T-helper 17 cell (primary cell): ENCODE results near the gene SHC2. TPM values are rescaled to one million over a fixed set of nuclear protein-coding genes. Genes with fewer than 3 reads are reported as not detected.
"Not testable (repeated sequence)": the region's sequence is repeated elsewhere in the genome, so short reads cannot be mapped to it uniquely, and the experiment has no call there.

Experiments used
- ATAC-seq: fragments of 150-1000 bp; cut with Tn5 transposase; 2 replicates; pipeline ENCODE4 v1.10.0; 2021; ENCODE audit warnings: mild to moderate bottlenecking, moderate library complexity
- DNase-seq, 3 donors: peaks; one replicate each; pipeline versions ENCODE4 v3.0.0 to v3.0.0-alpha.2; 2020 to 2021
- H3K9me3 ChIP-seq: one replicate; pipeline ENCODE4 v1.7.0; 2013; ENCODE audit warnings: low read length, mild to moderate bottlenecking; ENCODE audit not compliant: control insufficient read depth, poor library complexity, severe bottlenecking
- H3K27ac Mint-ChIP-seq: one replicate; pipeline ENCODE4 v1.8.0; 2022; ENCODE audit warnings: mild to moderate bottlenecking, moderate library complexity, mixed read lengths
- H3K27me3 Mint-ChIP-seq: one replicate; pipeline ENCODE4 v1.8.0; 2022; ENCODE audit warnings: mixed read lengths
- H3K36me3 Mint-ChIP-seq: one replicate; pipeline ENCODE4 v1.8.0; 2022; ENCODE audit warnings: low read depth, mixed read lengths
- H3K4me1 Mint-ChIP-seq: one replicate; pipeline ENCODE4 v1.8.0; 2022; ENCODE audit warnings: mild to moderate bottlenecking, mixed read lengths
- H3K4me3 Mint-ChIP-seq: one replicate; pipeline ENCODE4 v1.8.0; 2022; ENCODE audit warnings: mild to moderate bottlenecking, moderate library complexity, mixed read lengths
- total RNA-seq, 4 donors: library from RNA in 2 of 4; stranded (reverse) in 2 of 4; gene quantifications; one replicate each; pipeline ENCODE4 v1.2.3 and lab custom pipeline; 2022 to 2026

Gene SHC2
- total RNA-seq, 2 donors from 2014 or later = not detected

GRCh38 chr19:456547-457110, 4.2 kb downstream of the SHC2 start:
- Mint-ChIP-seq H3K4me1 (peaks cover 1% of the 10 kb centered on the region), H3K27ac (no peak overlapping the region), H3K36me3 (no peaks in the 10 kb centered on the region), H3K27me3 (peaks cover 6% of the 10 kb centered on the region), H3K4me3 (no peak overlapping the region)
- no peak for ATAC-seq
- no peak for DNase-seq
- no peaks in the 10 kb centered on the region for H3K9me3 ChIP-seq

DNA sequence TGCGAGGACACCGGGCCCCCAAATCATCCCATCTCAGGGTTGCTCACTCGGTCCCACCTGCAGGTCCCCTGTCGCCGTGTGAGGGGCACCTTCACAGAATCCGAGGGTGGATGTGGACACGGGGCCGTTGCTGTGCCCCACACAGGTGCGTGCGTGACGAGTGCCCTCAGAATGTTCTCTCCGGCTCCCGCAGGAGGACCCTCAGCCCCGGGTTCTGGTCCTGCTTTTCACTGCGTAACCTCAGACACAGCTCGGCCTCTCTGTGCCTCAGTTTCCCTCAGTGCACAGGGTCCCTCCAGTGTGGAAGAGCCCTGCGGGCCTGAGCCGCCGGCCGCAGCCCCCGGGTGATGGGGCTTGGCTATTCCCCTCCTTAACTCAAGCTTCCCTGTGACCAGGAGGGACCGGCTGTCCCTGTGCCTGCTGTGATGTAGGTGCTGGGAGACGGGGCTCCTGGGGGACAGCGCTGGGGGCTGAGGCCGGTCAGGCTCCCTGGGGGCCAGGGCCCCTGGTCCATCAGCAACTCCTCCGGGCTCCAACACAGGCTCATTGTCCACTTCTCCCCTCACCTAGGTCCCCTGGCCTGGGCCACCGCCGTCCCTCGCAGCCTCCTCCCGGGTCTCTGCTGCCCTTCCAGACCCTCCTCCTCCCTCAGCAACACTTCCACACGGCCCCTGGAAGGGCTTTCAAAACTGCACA, 4.8 kb downstream of the SHC2 start:
- no peak for DNase-seq
- Mint-ChIP-seq H3K36me3 (no peaks in the 10 kb centered on the region), H3K4me1 (no peaks in the 10 kb centered on the region), H3K27me3 (peaks cover 6% of the 10 kb centered on the region), H3K27ac (no peak overlapping the region), H3K4me3 (no peak overlapping the region)
- no peaks in the 10 kb centered on the region for H3K9me3 ChIP-seq
- ATAC-seq = no peak

DNA sequence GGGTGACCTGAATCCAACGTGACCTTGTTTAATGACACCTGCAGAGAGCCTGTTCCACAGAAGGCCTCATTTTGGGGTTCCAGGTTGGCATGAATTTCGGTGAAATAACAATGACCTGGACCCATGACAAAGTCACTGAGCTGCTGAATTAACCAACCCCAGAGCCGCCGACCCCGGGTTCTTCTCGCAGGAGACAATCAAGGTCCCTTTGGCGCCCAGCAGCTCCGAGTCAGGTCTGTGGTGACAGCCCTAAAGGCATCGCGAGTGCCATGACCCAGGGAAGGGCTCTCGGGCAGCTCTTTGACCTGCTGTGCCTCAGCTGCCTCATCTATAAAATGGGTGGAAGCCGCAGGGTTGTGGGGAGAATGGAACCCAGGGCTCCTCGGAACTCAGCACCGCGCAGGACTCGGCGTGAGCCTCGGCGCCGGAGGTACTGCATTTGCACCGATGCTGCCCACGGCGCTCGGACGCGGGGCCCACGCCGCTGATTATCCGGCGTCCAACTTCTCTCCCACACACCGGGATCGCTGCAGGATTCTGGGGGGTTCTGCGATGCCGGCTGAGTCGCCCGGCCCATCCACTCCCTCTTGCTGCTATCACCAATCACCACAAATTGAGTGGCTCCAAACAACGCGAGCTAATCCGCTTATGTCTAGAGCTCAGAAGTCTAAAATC, 5.7 kb downstream of the SHC2 start:
- no peaks in the 10 kb centered on the region for H3K9me3 ChIP-seq
- DNase-seq (no peak), ATAC-seq (no peak)
- H3K36me3 Mint-ChIP-seq = no peaks in the 10 kb centered on the region
- no peak overlapping the region for H3K4me3 Mint-ChIP-seq
- H3K4me1 Mint-ChIP-seq = no peaks in the 10 kb centered on the region
- H3K27me3 Mint-ChIP-seq = peaks cover 6% of the 10 kb centered on the region
- no peak overlapping the region for H3K27ac Mint-ChIP-seq

GRCh38 chr19:453606-454005, 7.2 kb downstream of the SHC2 start:
- Mint-ChIP-seq H3K27me3 (peaks cover 6% of the 10 kb centered on the region), H3K36me3 (no peaks in the 10 kb centered on the region), H3K4me1 (no peaks in the 10 kb centered on the region), H3K27ac (no peak overlapping the region), H3K4me3 (no peak overlapping the region)
- no peaks in the 10 kb centered on the region for H3K9me3 ChIP-seq
- ATAC-seq = no peak
- DNase-seq = no peak

- DNase-seq = no peak
- Mint-ChIP-seq H3K27me3 (peaks cover 6% of the 10 kb centered on the region), H3K36me3 (no peaks in the 10 kb centered on the region), H3K4me1 (no peaks in the 10 kb centered on the region), H3K4me3 (no peak overlapping the region), H3K27ac (no peak overlapping the region)
- ATAC-seq = no peak
- H3K9me3 ChIP-seq = no peaks in the 10 kb centered on the region
Measured at GRCh38 chr19:452829-453228, 8.0 kb downstream of the SHC2 start.

GRCh38 chr19:450912-451481, 9.8 kb downstream of the SHC2 start:
- DNase-seq, H3K4me3 Mint-ChIP-seq, H3K27me3 Mint-ChIP-seq, ATAC-seq, H3K4me1 Mint-ChIP-seq, H3K9me3 ChIP-seq, H3K27ac Mint-ChIP-seq, H3K36me3 Mint-ChIP-seq: not testable (repeated sequence)

GRCh38 chr19:449916-450315, 10.9 kb downstream of the SHC2 start:
- Mint-ChIP-seq H3K27ac (no peak overlapping the region), H3K4me3 (no peak overlapping the region), H3K27me3 (no peaks in the 10 kb centered on the region), H3K4me1 (no peaks in the 10 kb centered on the region), H3K36me3 (no peaks in the 10 kb centered on the region)
- ATAC-seq (no peak), DNase-seq (no peak)
- H3K9me3 ChIP-seq = no peaks in the 10 kb centered on the region

- Mint-ChIP-seq H3K27ac (no peak overlapping the region), H3K4me3 (no peak overlapping the region)
Measured at GRCh38 chr19:447816-448560, 12.8 kb downstream of the SHC2 start.

GRCh38 chr19:447064-447426, 13.8 kb downstream of the SHC2 start:
- ATAC-seq = no peak
- DNase-seq = no peak

More at GRCh38 chr19:447816-448560, 12.8 kb downstream of the SHC2 start:
- no peak for DNase-seq
- H3K9me3 ChIP-seq = no peaks in the 10 kb centered on the region
- no peaks in the 10 kb centered on the region for H3K36me3 Mint-ChIP-seq
- ATAC-seq = no peak
- no peaks in the 10 kb centered on the region for H3K27me3 Mint-ChIP-seq
- H3K4me1 Mint-ChIP-seq = no peaks in the 10 kb centered on the region

GRCh38 chr19:444677-445210, 16.1 kb downstream of the SHC2 start:
- no peaks in the 10 kb centered on the region for H3K4me1 Mint-ChIP-seq
- no peaks in the 10 kb centered on the region for H3K36me3 Mint-ChIP-seq
- no peak overlapping the region for H3K27ac Mint-ChIP-seq
- no peaks in the 10 kb centered on the region for H3K9me3 ChIP-seq
- peaks cover 10% of the 10 kb centered on the region for H3K27me3 Mint-ChIP-seq
- DNase-seq = no peak
- no peak overlapping the region for H3K4me3 Mint-ChIP-seq
- no peak for ATAC-seq

More at GRCh38 chr19:447064-447426, 13.8 kb downstream of the SHC2 start:
- H3K4me1 Mint-ChIP-seq = no peaks in the 10 kb centered on the region
- no peak overlapping the region for H3K27ac Mint-ChIP-seq
- H3K27me3 Mint-ChIP-seq = no peaks in the 10 kb centered on the region
- H3K36me3 Mint-ChIP-seq = no peaks in the 10 kb centered on the region
- H3K4me3 Mint-ChIP-seq = no peak overlapping the region
- no peaks in the 10 kb centered on the region for H3K9me3 ChIP-seq

GRCh38 chr19:443005-443404, 17.8 kb downstream of the SHC2 start:
- DNase-seq (no peak), ATAC-seq (no peak)
- H3K27ac Mint-ChIP-seq = no peak overlapping the region
- H3K36me3 Mint-ChIP-seq = no peaks in the 10 kb centered on the region
- no peak overlapping the region for H3K4me3 Mint-ChIP-seq
- no peaks in the 10 kb centered on the region for H3K9me3 ChIP-seq
- peaks cover 10% of the 10 kb centered on the region for H3K27me3 Mint-ChIP-seq
- H3K4me1 Mint-ChIP-seq = no peaks in the 10 kb centered on the region

GRCh38 chr19:442085-442484, 18.7 kb downstream of the SHC2 start:
- DNase-seq = no peak
- no peaks in the 10 kb centered on the region for H3K9me3 ChIP-seq
- no peak for ATAC-seq
- H3K4me3 Mint-ChIP-seq = no peak overlapping the region
- H3K27ac Mint-ChIP-seq = no peak overlapping the region
- H3K27me3 Mint-ChIP-seq = peaks cover 19% of the 10 kb centered on the region
- no peaks in the 10 kb centered on the region for H3K4me1 Mint-ChIP-seq
- H3K36me3 Mint-ChIP-seq = no peaks in the 10 kb centered on the region
